ENCODE measurements around the gene TSKU.

Gene TSKU

GRCh38 chr11:76753449-76753848 is 29.7 kb upstream of the TSKU start:
- DNase-seq, result no peak

GRCh38 chr11:76753950-76754349 is 29.2 kb upstream of the TSKU start:
- no peak for DNase-seq

GRCh38 chr11:76756341-76756741 is 26.8 kb upstream of the TSKU start:
- DNase-seq, result no peak

GRCh38 chr11:76758311-76758710 is 24.8 kb upstream of the TSKU start:
- DNase-seq, result no peak

GRCh38 chr11:76759092-76759491 is 24.1 kb upstream of the TSKU start:
- no peak for DNase-seq

GRCh38 chr11:76759517-76759916 is 23.6 kb upstream of the TSKU start:
- DNase-seq, result no peak

- no peak for DNase-seq
Observed at GRCh38 chr11:76760236-76760635, 22.9 kb upstream of the TSKU start.

GRCh38 chr11:76761718-76762355 is 21.3 kb upstream of the TSKU start:
- DNase-seq, result no peak

- no peak for DNase-seq
Observed at GRCh38 chr11:76762356-76762752, 20.8 kb upstream of the TSKU start.

- no peak for DNase-seq
Observed at GRCh38 chr11:76762867-76763572, 20.1 kb upstream of the TSKU start.

GRCh38 chr11:76763573-76764346 is 19.4 kb upstream of the TSKU start:
- no peak for DNase-seq

- no peak for DNase-seq
Observed at GRCh38 chr11:76764941-76765665, 18.1 kb upstream of the TSKU start.

- DNase-seq, result no peak
Observed at GRCh38 chr11:76765863-76766350, 17.2 kb upstream of the TSKU start.

- DNase-seq, result no peak
Observed at GRCh38 chr11:76766521-76766920, 16.6 kb upstream of the TSKU start.

GRCh38 chr11:76767659-76768058 is 15.5 kb upstream of the TSKU start:
- no peak for DNase-seq

GRCh38 chr11:76768088-76768908 is 14.9 kb upstream of the TSKU start:
- peak; percentile 79 for DNase-seq

GRCh38 chr11:76768909-76769560 is 14.1 kb upstream of the TSKU start:
- no peak for DNase-seq

GRCh38 chr11:76769645-76770586 is 13.2 kb upstream of the TSKU start:
- DNase-seq, result no peak

GRCh38 chr11:76770642-76771445 is 12.3 kb upstream of the TSKU start:
- no peak for DNase-seq

Measured in DMS79 treated with DMSO at 0.1 percent for 48 hours (cell line).